Vagina (tissue), 2 donors: ENCODE data around the gene FUBP3.

Experiments used
- POLR2A ChIP-seq, 2 donors: fragments of 450-650 bp; IDR thresholded peaks; one replicate each; pipeline ENCODE4 v1.6.1; 2017; ENCODE audit warnings: antibody characterized with exemption in 2 of 2, mild to moderate bottlenecking in 2 of 2, moderate library complexity in 2 of 2
- POLR2AphosphoS5 ChIP-seq, 2 donors: sonication (generic); formaldehyde crosslinking; IDR thresholded peaks; one replicate each; pipeline ENCODE4 v1.9.0; 2017; ENCODE audit warnings: antibody characterized with exemption in 2 of 2, mild to moderate bottlenecking in 2 of 2, low read depth in 1 of 2; ENCODE audit not compliant: insufficient read depth in 1 of 2
- TF ChIP-seq, protein P1 (sequence below), 3 experiments: fragments of 450-650 bp in 2 of 3; fragments of 200-600 bp in 1 of 3; sonication (generic) in 1 of 3; IDR thresholded peaks; one replicate each; pipeline ENCODE4 v1.5.1; 2017 to 2019; ENCODE audit warnings: antibody characterized with exemption in 3 of 3, mild to moderate bottlenecking in 2 of 3, moderate library complexity in 2 of 3

DNA sequence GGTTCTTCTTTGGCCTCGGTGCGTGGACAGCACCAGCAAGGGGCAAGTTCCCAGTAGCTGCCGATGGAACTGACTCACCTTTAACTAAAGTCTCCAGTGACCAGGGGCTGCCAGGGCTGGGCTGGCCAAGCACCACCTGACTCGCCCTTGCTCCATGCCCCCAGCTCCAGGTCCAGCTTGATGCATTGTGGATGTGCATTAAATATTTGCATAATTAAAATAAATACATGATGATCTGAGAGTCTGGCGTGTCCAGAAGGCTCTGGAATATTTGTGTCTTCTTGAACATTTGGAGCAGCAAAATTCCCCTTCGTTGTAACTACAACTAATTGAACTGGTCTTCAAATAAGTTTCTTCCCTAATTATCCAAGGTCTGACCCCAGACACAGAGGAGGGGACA lies 75.5 kb downstream of the FUBP3 start:
- TF ChIP-seq, protein P1, sequence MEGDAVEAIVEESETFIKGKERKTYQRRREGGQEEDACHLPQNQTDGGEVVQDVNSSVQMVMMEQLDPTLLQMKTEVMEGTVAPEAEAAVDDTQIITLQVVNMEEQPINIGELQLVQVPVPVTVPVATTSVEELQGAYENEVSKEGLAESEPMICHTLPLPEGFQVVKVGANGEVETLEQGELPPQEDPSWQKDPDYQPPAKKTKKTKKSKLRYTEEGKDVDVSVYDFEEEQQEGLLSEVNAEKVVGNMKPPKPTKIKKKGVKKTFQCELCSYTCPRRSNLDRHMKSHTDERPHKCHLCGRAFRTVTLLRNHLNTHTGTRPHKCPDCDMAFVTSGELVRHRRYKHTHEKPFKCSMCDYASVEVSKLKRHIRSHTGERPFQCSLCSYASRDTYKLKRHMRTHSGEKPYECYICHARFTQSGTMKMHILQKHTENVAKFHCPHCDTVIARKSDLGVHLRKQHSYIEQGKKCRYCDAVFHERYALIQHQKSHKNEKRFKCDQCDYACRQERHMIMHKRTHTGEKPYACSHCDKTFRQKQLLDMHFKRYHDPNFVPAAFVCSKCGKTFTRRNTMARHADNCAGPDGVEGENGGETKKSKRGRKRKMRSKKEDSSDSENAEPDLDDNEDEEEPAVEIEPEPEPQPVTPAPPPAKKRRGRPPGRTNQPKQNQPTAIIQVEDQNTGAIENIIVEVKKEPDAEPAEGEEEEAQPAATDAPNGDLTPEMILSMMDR (IDR thresholded peaks at IDR 0.05): no peak
- TF ChIP-seq POLR2AphosphoS5 (IDR thresholded peaks at IDR 0.05; ENCODE audit: insufficient read depth in 1 of 2, low read depth in 1 of 2): no peak
- no peak for TF ChIP-seq POLR2A (IDR thresholded peaks at IDR 0.05)
